DND-41 (cell line): ENCODE measurements around the gene MRAP.

Source experiments
- ATAC-seq: fragments of 200-7000 bp; cut with Tn5 transposase; 3 replicates; pipeline ENCODE4 v1.9.1; 2021; ENCODE audit warnings: low read depth; ENCODE audit not compliant: insufficient read depth
- DNase-seq: peaks from one replicate; pipeline ENCODE4 v3.0.0-alpha.2; 2020
- H2AFZ ChIP-seq: 2 replicates; pipeline ENCODE4 v1.6.0; 2012; ENCODE audit warnings: low read depth, low read length
- H3K27ac ChIP-seq: 2 replicates; pipeline ENCODE4 v1.5.1; 2012; ENCODE audit warnings: low read length, inconsistent platforms
- H3K27me3 ChIP-seq: fragments of 200-600 bp; sonication (generic); 2 replicates; pipeline ENCODE4 v1.6.0; 2012; ENCODE audit warnings: low read length, mild to moderate bottlenecking, inconsistent platforms; ENCODE audit not compliant: insufficient read depth, poor library complexity
- H3K36me3 ChIP-seq: 2 replicates; pipeline ENCODE4 v1.5.1; 2012; ENCODE audit warnings: low read length, inconsistent platforms; ENCODE audit not compliant: insufficient read depth
- H3K4me1 ChIP-seq: 2 replicates; pipeline ENCODE4 v1.5.1; 2012; ENCODE audit warnings: mild to moderate bottlenecking, low read length; ENCODE audit not compliant: insufficient read depth
- H3K4me2 ChIP-seq: 2 replicates; pipeline ENCODE4 v1.6.0; 2012; ENCODE audit warnings: mild to moderate bottlenecking, moderate library complexity, low read length, inconsistent platforms; ENCODE audit not compliant: insufficient read depth
- H3K4me3 ChIP-seq, 2 experiments: fragments of 200-600 bp in 1 of 2; shearing (Covaris generic) in 1 of 2; 2 replicates each; pipeline ENCODE4 v1.5.1; 2012 to 2016; ENCODE audit warnings: inconsistent platforms in 2 of 2, low read length in 2 of 2, mild to moderate bottlenecking in 2 of 2, low read depth in 1 of 2, moderate library complexity in 1 of 2
- H3K79me2 ChIP-seq: 2 replicates; pipeline ENCODE4 v1.6.0; 2012; ENCODE audit warnings: low read length, inconsistent platforms; ENCODE audit not compliant: insufficient read depth
- H3K9ac ChIP-seq: 2 replicates; pipeline ENCODE4 v1.6.0; 2012; ENCODE audit warnings: low read depth, mild to moderate bottlenecking, inconsistent platforms, low read length, moderate library complexity
- H3K9me3 ChIP-seq: 2 replicates; pipeline ENCODE4 v1.5.1; 2012; ENCODE audit warnings: low read length, moderate library complexity, mild to moderate bottlenecking, inconsistent platforms; ENCODE audit not compliant: insufficient read depth, severe bottlenecking
- H4K20me1 ChIP-seq: 2 replicates; pipeline ENCODE4 v1.6.0; 2012; ENCODE audit warnings: low read length; ENCODE audit not compliant: insufficient read depth
- CTCF ChIP-seq: IDR thresholded peaks from 2 replicates; pipeline ENCODE4 v1.5.1; 2012; ENCODE audit warnings: borderline replicate concordance, low read length, moderate library complexity, mild to moderate bottlenecking; ENCODE audit not compliant: poor library complexity, severe bottlenecking; ENCODE audit errors: extremely low read depth
- EZH2 ChIP-seq: IDR thresholded peaks from 3 replicates; pipeline ENCODE4 v1.6.1; 2012; ENCODE audit warnings: borderline replicate concordance, low read depth, mild to moderate bottlenecking, moderate library complexity, low read length, inconsistent platforms; ENCODE audit not compliant: severe bottlenecking

MRAP gene

GRCh38 chr21:32301596-32301995 is 2.9 kb downstream of the MRAP start:
- no peaks in the 10 kb centered on the region for H3K27me3 ChIP-seq
- no peak overlapping the region for H3K4me2 ChIP-seq
- no peak overlapping the region for H3K4me3 ChIP-seq
- no peak overlapping the region for H2AFZ ChIP-seq
- no peaks in the 10 kb centered on the region for H4K20me1 ChIP-seq
- no peaks in the 10 kb centered on the region for H3K79me2 ChIP-seq
- H3K9me3 ChIP-seq, result no peaks in the 10 kb centered on the region
- no peak overlapping the region for H3K9ac ChIP-seq
- H3K27ac ChIP-seq, result no peak overlapping the region
- DNase-seq, result no peak
- no peaks in the 10 kb centered on the region; the same call in 1 of the 2 replicates for H3K36me3 ChIP-seq
- no peak for TF ChIP-seq EZH2
- TF ChIP-seq CTCF, result no peak
- H3K4me1 ChIP-seq, result no peaks in the 10 kb centered on the region
- no peak for ATAC-seq

DNA sequence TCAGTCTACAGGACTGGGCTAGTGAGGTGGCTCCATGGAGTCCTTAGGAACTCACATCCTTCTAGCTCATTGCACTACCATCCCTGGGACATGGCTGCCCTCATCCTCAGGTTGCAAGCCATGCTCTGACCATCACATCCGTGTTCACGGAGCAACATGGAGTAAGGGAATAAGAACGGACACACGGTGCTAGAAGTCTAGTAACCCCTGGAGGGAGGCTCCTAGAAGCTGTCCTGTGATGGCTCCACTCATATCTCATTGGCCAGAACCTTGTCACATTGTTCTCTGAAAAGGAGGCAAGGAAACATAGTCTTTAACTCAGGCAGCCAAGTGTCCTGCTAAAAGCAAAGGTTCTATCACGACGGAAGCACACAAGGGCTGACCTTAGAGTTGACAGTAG is 3.9 kb downstream of the MRAP start:
- DNase-seq, result no peak
- Histone ChIP-seq H2AFZ (no peak overlapping the region), H3K4me3 (no peak overlapping the region), H3K27me3 (no peaks in the 10 kb centered on the region), H3K4me1 (no peaks in the 10 kb centered on the region), H3K27ac (no peak overlapping the region), H3K9me3 (no peaks in the 10 kb centered on the region), H4K20me1 (no peaks in the 10 kb centered on the region), H3K4me2 (no peak overlapping the region), H3K79me2 (no peaks in the 10 kb centered on the region), H3K9ac (no peak overlapping the region), H3K36me3 (no peaks in the 10 kb centered on the region; the same call in 1 of the 2 replicates)
- no peak for ATAC-seq
- TF ChIP-seq EZH2 (no peak), CTCF (no peak)

DNA sequence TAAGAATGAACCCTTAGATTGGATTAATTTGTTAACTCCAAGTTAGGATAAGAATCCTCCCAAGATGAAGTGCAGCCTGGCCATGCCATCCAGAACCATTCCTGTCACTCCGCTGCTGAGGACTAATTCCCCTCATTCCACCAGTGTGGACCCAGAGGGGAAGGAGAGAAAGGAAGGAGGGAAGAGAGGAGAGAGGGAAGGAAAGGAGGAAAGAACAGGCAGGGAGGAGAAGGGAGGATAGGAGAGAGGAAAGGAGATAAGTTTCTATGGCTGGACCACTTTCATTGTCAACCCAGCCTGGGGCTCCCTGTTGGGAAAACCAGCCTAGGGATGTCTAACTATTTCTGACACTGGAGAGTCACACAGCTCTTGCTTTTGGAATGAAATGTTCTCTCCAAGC is 4.7 kb downstream of the MRAP start:
- no peak overlapping the region for H3K4me3 ChIP-seq
- H3K27me3 ChIP-seq, result no peaks in the 10 kb centered on the region
- H3K9ac ChIP-seq, result no peak overlapping the region
- no peaks in the 10 kb centered on the region for H3K79me2 ChIP-seq
- no peak overlapping the region for H2AFZ ChIP-seq
- no peak overlapping the region for H3K4me2 ChIP-seq
- DNase-seq (no peak), ATAC-seq (no peak)
- H3K9me3 ChIP-seq, result no peaks in the 10 kb centered on the region
- no peaks in the 10 kb centered on the region for H3K4me1 ChIP-seq
- no peaks in the 10 kb centered on the region; the same call in 1 of the 2 replicates for H3K36me3 ChIP-seq
- TF ChIP-seq EZH2 (no peak), CTCF (no peak)
- no peak overlapping the region for H3K27ac ChIP-seq
- no peaks in the 10 kb centered on the region for H4K20me1 ChIP-seq

GRCh38 chr21:32304998-32305397 is 6.3 kb downstream of the MRAP start:
- Histone ChIP-seq H3K9me3 (no peaks in the 10 kb centered on the region), H3K4me1 (no peaks in the 10 kb centered on the region), H3K79me2 (no peaks in the 10 kb centered on the region), H3K4me3 (no peak overlapping the region), H2AFZ (no peak overlapping the region), H3K27ac (no peak overlapping the region), H3K27me3 (no peaks in the 10 kb centered on the region), H3K9ac (no peak overlapping the region), H3K4me2 (no peak overlapping the region), H3K36me3 (peaks cover 6% of the 10 kb centered on the region; the same call in 1 of the 2 replicates), H4K20me1 (no peaks in the 10 kb centered on the region)
- TF ChIP-seq EZH2, result no peak
- TF ChIP-seq CTCF, result no peak
- no peak for ATAC-seq
- DNase-seq, result no peak
